Measurements from ENCODE around the gene GALM. TPM values are rescaled to one million over a fixed set of nuclear protein-coding genes. Genes with fewer than 3 reads are reported as not detected.

GALM gene
- total RNA-seq = 40.5 and 57.5 TPM in 2 replicates

DNA sequence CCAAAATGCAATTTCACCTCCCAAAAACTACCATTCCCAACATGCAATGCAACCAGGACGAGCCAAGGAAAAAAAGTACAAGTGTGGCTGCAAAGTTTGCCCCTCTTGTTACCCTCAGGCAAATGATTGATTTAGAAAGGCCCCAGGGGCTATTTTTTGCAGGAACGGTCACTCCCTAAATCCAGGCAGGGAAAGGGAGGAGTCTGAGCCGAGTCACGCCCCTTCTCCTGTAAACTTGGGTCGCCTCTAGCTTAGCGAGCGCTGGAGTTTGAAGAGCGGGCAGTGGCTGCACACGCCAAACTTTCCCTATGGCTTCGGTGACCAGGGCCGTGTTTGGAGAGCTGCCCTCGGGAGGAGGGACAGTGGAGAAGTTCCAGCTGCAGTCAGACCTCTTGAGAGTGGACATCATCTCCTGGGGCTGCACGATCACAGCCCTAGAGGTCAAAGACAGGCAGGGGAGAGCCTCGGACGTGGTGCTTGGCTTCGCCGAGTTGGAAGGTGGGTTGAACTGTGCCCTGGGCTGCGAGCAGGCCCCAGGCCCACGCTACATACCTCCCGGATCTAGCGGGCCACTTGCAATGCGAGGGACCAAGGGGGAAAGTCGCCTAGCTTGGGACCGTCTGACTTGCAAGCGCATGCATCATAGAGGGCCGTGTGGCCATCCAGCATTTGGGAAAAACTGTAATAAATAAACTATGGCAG is at the start of gene GALM:
Gene GALM, plus strand, starts transcription at position 261 of the 702 bp plus-strand sequence. Its CDS starts 48 bp downstream, at position 309.

DNA sequence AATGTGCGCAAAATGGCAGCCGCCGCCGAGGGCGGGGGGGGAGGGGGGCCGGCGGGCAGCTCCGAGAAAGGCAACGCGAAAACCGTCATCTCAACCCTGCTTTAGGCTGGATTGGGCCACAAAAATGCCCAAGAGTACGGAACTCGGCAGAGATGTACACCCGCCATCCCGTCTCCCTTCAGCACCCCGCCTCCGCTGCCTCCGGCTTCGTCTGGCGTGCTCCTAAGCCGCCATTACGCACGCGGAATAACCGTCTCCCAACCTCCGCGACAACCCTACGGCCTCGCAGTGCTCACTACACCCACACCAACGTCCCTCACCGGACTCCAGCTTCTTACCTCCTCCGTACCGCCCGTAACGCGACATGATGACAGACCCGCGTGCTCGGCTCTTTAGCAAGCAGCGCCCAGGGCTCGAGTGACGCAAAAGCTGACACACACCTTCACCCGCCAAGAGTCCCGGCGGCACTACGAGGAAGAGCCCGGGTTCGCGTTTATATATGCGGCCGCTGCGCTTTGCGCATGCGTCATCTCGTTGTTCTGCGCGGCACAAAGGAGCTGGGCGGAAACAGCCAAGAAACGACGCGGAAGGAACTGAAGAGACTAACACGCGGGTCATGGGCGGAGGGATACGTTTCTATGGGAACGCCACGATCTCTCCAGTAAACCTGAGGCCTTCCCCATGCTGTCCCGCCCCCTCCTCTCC is 85.1 kb downstream of the GALM start, which contains the start of gene SRSF7:
Gene SRSF7, minus strand, starts transcription at position 471 of the 705 bp plus-strand sequence. Its CDS starts 105 bp downstream, at position 366.

Other genes starting within 250 kb of the GALM start
- gene HNRNPLL, start 63.2 kb upstream of the GALM start, total RNA-seq = 27.0 and 37.5 TPM in 2 replicates
- 93.9 and 147 TPM in 2 replicates for gene SRSF7, start 85.2 kb downstream of the GALM start, total RNA-seq
- gene GEMIN6, start 112.1 kb downstream of the GALM start, total RNA-seq = 9.1 TPM in 2 replicates
- 19.7 and 21.8 TPM in 2 replicates for gene DHX57, start 209.8 kb downstream of the GALM start, total RNA-seq
- 22.2 and 22.4 TPM in 2 replicates for gene MORN2, start 209.9 kb downstream of the GALM start, total RNA-seq
- gene ARHGEF33, start 223.8 kb downstream of the GALM start, total RNA-seq = 0.43 and 0.47 TPM in 2 replicates

Data from bronchial smooth muscle cell (primary cell).